Stimulated activated CD8-positive, alpha-beta memory T cell treated with anti-CD3 and anti-CD28 coated beads, Interleukin-12 subunit alpha, Interleukin-12 subunit beta, amount 100 ng/mL, for 4 hours (primary cell): ENCODE measurements around the gene NUTM2E.
"Not testable (repeated sequence)": the region's sequence is repeated elsewhere in the genome, so short reads cannot be mapped to it uniquely, and the experiment has no call there.

Source experiments
- DNase-seq: peaks from one replicate; pipeline ENCODE4 v3.0.0-alpha.2; 2020; ENCODE audit warnings: low read depth

Gene NUTM2E

GRCh38 chr10:79866903-79867551 lies 40.5 kb downstream of the NUTM2E start:
- DNase-seq = not testable (repeated sequence)

GRCh38 chr10:79868023-79868422 lies 41.5 kb downstream of the NUTM2E start:
- not testable (repeated sequence) for DNase-seq

- DNase-seq = not testable (repeated sequence)
Observed at GRCh38 chr10:79869439-79870097, 43.0 kb downstream of the NUTM2E start.

- DNase-seq = not testable (repeated sequence)
Observed at GRCh38 chr10:79871729-79872128, 45.2 kb downstream of the NUTM2E start.
